MM.1S (cell line): ENCODE data around the gene IL1F10.

ENCODE experiments used
- DNase-seq: peaks from one replicate; pipeline ENCODE4 v3.0.0-alpha.2; 2015
- H2AFZ ChIP-seq: fragments of 300-600 bp; sonication (generic); 2 replicates; pipeline ENCODE4 v1.6.0; 2016; ENCODE audit warnings: antibody characterized with exemption, low read length
- H3F3A ChIP-seq: fragments of 300-600 bp; sonication (generic); 2 replicates; pipeline ENCODE4 v1.6.1; 2016; ENCODE audit warnings: mild to moderate bottlenecking, antibody characterized with exemption, low read length, moderate library complexity, mixed read lengths; ENCODE audit not compliant: insufficient read depth
- H3K27ac ChIP-seq: fragments of 300-600 bp; sonication (generic); 2 replicates; pipeline ENCODE4 v1.5.1; 2016; ENCODE audit warnings: mild to moderate bottlenecking, low read length
- H3K27me3 ChIP-seq: fragments of 300-600 bp; sonication (generic); replicated peaks from 2 replicates; pipeline ENCODE4 v1.6.0; 2016; ENCODE audit warnings: low read length; ENCODE audit not compliant: insufficient read depth
- H3K36me3 ChIP-seq: fragments of 300-600 bp; sonication (generic); replicated peaks from 2 replicates; pipeline ENCODE4 v1.6.1; 2016; ENCODE audit warnings: mild to moderate bottlenecking, low read length, mixed read lengths; ENCODE audit not compliant: insufficient read depth
- H3K4me1 ChIP-seq: fragments of 300-600 bp; sonication (generic); 2 replicates; pipeline ENCODE4 v1.6.1; 2016; ENCODE audit warnings: low read length, mixed read lengths
- H3K4me2 ChIP-seq: fragments of 300-600 bp; sonication (generic); 2 replicates; pipeline ENCODE4 v1.6.0; 2016; ENCODE audit warnings: low read depth, low read length
- H3K4me3 ChIP-seq: fragments of 300-600 bp; sonication (generic); 2 replicates; pipeline ENCODE4 v1.5.1; 2016; ENCODE audit warnings: low read length, mixed read lengths
- H3K79me2 ChIP-seq: fragments of 300-600 bp; sonication (generic); 2 replicates; pipeline ENCODE4 v1.6.1; 2016; ENCODE audit warnings: mixed run types, low read length, mixed read lengths
- H3K9ac ChIP-seq: fragments of 300-600 bp; sonication (generic); 2 replicates; pipeline ENCODE4 v1.6.1; 2016; ENCODE audit warnings: low read length, mixed read lengths
- H3K9me2 ChIP-seq: fragments of 300-600 bp; sonication (generic); replicated peaks from 2 replicates; pipeline ENCODE4 v1.6.1; 2016; ENCODE audit warnings: mild to moderate bottlenecking, low read length, mixed read lengths; ENCODE audit not compliant: insufficient read depth
- H3K9me3 ChIP-seq: fragments of 300-600 bp; sonication (generic); replicated peaks from 2 replicates; pipeline ENCODE4 v1.6.1; 2016; ENCODE audit warnings: mild to moderate bottlenecking, low read length, mixed read lengths; ENCODE audit not compliant: insufficient read depth
- H4K20me1 ChIP-seq: fragments of 300-600 bp; sonication (generic); 2 replicates; pipeline ENCODE4 v1.6.1; 2016; ENCODE audit warnings: mild to moderate bottlenecking, low read length, moderate library complexity, mixed read lengths; ENCODE audit not compliant: insufficient read depth
- EZH2 ChIP-seq: fragments of 300-600 bp; sonication (generic); optimal IDR thresholded peaks from 2 replicates; pipeline ENCODE3; 2017; ENCODE audit warnings: low read depth, mild to moderate bottlenecking, antibody characterized with exemption, low read length, mixed read lengths
- EZH2phosphoT487 ChIP-seq: fragments of 300-600 bp; sonication (generic); IDR thresholded peaks from 2 replicates; pipeline ENCODE4 v1.6.1; 2018; ENCODE audit warnings: antibody characterized with exemption, low read length
- TF ChIP-seq, protein P1 (sequence below): fragments of 300-600 bp; sonication (generic); IDR thresholded peaks from 2 replicates; pipeline ENCODE4 v1.5.1; 2016; ENCODE audit warnings: antibody characterized with exemption, low read length, mixed read lengths

IL1F10 gene

DNA sequence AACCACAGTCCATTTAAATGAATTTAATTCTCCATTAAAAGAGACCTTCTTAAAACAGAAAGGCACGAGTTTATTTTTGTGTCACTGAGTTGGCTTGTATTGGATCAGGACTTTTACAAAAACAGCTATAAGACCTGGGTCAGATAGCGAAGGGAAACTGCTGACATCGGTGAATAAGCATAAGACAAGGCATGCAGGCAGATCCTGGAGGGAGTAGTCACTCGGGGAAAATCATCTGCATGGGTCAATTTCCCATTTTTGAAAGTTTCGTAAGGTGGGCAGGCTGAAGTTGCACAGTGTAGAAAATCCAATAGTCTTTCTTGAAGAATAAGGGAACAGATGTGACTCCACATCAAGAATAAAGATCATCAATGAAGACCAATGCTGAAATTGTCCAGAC lies 28.1 kb upstream of the IL1F10 start:
- Histone ChIP-seq H2AFZ (no peak overlapping the region), H3K79me2 (no peaks in the 10 kb centered on the region), H3K9me3 (no peaks in the 10 kb centered on the region), H3K36me3 (no peaks in the 10 kb centered on the region), H3F3A (no peaks in the 10 kb centered on the region), H3K27ac (no peak overlapping the region), H3K4me2 (no peak overlapping the region), H4K20me1 (no peaks in the 10 kb centered on the region), H3K27me3 (no peaks in the 10 kb centered on the region), H3K4me3 (no peak overlapping the region), H3K9ac (no peak overlapping the region), H3K4me1 (peaks cover 5% of the 10 kb centered on the region; the same call in 1 of the 2 replicates), H3K9me2 (no peaks in the 10 kb centered on the region)
- TF ChIP-seq EZH2 (no peak), EZH2phosphoT487 (no peak)
- TF ChIP-seq, protein P1, sequence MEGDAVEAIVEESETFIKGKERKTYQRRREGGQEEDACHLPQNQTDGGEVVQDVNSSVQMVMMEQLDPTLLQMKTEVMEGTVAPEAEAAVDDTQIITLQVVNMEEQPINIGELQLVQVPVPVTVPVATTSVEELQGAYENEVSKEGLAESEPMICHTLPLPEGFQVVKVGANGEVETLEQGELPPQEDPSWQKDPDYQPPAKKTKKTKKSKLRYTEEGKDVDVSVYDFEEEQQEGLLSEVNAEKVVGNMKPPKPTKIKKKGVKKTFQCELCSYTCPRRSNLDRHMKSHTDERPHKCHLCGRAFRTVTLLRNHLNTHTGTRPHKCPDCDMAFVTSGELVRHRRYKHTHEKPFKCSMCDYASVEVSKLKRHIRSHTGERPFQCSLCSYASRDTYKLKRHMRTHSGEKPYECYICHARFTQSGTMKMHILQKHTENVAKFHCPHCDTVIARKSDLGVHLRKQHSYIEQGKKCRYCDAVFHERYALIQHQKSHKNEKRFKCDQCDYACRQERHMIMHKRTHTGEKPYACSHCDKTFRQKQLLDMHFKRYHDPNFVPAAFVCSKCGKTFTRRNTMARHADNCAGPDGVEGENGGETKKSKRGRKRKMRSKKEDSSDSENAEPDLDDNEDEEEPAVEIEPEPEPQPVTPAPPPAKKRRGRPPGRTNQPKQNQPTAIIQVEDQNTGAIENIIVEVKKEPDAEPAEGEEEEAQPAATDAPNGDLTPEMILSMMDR = no peak
- no peak for DNase-seq

DNA sequence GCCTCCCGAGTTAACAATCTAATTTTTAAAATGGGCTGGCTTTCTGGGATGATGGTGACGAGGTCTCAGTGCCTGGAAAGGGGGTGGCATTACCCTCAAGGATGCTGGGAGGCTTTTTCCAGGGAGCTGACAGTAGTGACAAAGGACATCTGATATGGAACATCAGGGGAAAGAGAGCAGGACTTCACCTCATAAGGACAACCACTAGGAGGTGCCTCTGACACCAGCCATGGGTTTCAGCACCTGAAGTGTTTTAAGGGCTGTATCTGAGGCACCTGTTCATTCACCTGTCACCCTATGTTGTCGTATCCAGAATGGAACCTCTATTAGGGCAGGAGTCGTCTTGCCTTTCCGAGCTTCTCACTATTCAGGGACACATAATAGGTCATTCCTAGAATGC lies 25.9 kb upstream of the IL1F10 start:
- H3K4me2 ChIP-seq = no peak overlapping the region
- no peak for TF ChIP-seq EZH2phosphoT487
- TF ChIP-seq, protein P1 = peak; percentile 39
- no peak for TF ChIP-seq EZH2
- H2AFZ ChIP-seq = no peak overlapping the region
- no peaks in the 10 kb centered on the region for H3K27me3 ChIP-seq
- no peaks in the 10 kb centered on the region for H3K9me2 ChIP-seq
- no peak overlapping the region for H3K9ac ChIP-seq
- no peak overlapping the region for H3K27ac ChIP-seq
- H3K4me3 ChIP-seq = no peak overlapping the region
- no peaks in the 10 kb centered on the region for H3K9me3 ChIP-seq
- H4K20me1 ChIP-seq = no peaks in the 10 kb centered on the region
- DNase-seq = peak; percentile 37
- no peaks in the 10 kb centered on the region for H3K36me3 ChIP-seq
- no peaks in the 10 kb centered on the region for H3F3A ChIP-seq
- H3K4me1 ChIP-seq = peaks cover 5% of the 10 kb centered on the region; the same call in 1 of the 2 replicates
- H3K79me2 ChIP-seq = no peaks in the 10 kb centered on the region

DNA sequence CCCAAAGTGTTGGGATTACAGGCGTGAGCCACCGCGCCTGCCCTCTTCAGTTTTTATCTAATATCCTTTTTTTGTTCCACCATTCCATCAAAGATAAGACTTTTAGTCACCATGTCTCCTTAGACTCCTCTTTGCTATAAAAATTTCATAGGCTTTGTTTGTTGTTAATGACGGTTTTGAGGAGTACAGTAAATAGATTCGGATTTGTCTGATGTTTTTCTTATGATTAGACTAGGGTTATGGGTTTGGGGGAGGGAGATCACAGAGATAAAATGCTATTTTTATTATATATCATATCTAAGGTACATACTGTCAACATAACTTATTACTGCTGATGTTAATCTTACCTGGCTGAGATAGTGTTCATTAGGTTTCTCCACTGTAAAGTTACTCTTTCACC lies 21.3 kb upstream of the IL1F10 start:
- H4K20me1 ChIP-seq = no peaks in the 10 kb centered on the region
- no peaks in the 10 kb centered on the region for H3K9me3 ChIP-seq
- H2AFZ ChIP-seq = no peak overlapping the region
- H3K4me3 ChIP-seq = no peak overlapping the region
- H3K27me3 ChIP-seq = no peaks in the 10 kb centered on the region
- no peak overlapping the region for H3K9ac ChIP-seq
- no peaks in the 10 kb centered on the region for H3K79me2 ChIP-seq
- no peaks in the 10 kb centered on the region for H3K9me2 ChIP-seq
- H3K4me1 ChIP-seq = no peaks in the 10 kb centered on the region
- no peaks in the 10 kb centered on the region for H3F3A ChIP-seq
- H3K4me2 ChIP-seq = no peak overlapping the region
- TF ChIP-seq EZH2phosphoT487 = no peak
- TF ChIP-seq EZH2 = no peak
- TF ChIP-seq, protein P1 = no peak
- H3K27ac ChIP-seq = no peak overlapping the region
- no peak for DNase-seq
- no peaks in the 10 kb centered on the region for H3K36me3 ChIP-seq
